ENCODE data around the gene PNPLA6.

The PNPLA6 gene

GRCh38 chr19:7535047-7535997 lies at the start of gene PNPLA6:
Gene PNPLA6 (plus strand): TSS chr19:7535717. CDS start chr19:7535789, 72 bp downstream.
- DNase-seq: peak; percentile 49

DNA sequence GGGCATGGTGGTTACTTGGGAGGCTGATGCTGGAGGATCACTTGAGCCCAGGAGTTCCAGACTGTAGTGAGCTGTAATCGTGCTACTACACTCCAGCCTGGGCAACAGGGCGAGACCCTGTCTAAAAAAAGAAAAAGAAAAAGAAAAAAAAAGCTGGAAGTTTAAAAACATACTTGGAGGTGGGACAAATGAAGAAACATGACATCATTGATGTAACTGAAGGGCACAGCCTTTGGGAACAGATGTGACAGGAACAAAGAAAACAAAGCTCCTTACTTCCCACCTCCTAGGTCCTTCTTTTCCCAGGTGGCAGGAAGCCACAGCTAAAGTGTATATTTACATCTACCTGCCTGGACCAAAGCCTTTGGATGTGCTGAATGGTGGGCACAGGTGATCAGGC lies 48.6 kb upstream of the PNPLA6 start:
- no peak for DNase-seq

DNA sequence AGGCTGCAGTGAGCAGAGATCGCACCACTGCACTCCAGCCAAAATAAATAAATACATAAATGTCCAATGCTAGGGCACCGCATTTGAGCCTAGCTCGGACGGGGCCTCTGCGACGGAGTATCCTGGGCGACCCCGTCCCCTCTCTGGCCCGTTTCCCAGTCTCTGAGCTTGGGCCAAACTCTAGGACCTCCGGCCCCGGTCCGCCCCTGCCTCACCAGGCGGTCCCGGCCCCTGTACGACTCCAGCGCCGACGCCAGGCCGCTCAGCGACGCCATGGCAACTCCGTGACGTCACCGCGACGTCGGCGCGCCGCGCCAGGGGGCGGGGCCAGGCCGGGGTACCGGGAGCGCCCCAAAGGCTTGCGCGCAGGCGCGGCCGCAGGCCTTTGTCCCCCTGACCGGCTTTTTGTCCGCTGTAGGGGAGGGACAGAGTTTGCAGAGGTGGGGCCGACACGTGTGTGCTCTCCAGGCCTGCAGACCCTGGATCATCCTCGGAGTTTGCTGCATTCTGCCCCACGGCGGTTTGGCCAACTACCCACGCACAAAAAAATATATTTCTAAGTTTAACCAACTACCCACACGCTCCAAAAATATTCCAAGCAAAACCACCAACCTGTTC lies 46.7 kb upstream of the PNPLA6 start, which contains the start of gene PEX11G:
PEX11G (minus strand) TSS at position 300 of the 618 bp plus-strand sequence; CDS start at position 275, 25 bp downstream.
- DNase-seq: peak; percentile 27

GRCh38 chr19:7489609-7490044 lies 45.9 kb upstream of the PNPLA6 start:
- DNase-seq: no peak

GRCh38 chr19:7492142-7492541 lies 43.4 kb upstream of the PNPLA6 start:
- no peak for DNase-seq

DNA sequence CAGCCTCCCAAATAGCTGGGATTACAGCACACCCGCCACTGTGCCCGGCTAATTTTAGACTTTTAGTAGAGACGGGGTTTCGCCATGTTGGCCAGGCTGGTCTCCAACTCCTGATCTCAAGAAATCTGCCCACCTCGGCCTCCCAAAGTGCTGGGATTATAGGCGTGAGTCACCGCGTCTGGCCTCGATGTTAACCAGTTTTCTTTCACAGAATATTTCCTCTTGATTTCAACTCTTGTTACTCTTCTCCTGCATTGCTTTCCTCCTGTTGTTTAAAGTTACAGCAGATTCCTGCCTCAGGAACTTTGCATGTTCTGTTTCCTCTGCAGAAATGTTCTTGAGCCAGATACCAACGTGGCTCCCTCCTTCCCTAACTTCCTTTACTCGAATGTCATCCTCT lies 43.0 kb upstream of the PNPLA6 start:
- no peak for DNase-seq

- DNase-seq: no peak
Observed at GRCh38 chr19:7494416-7495098, 41.0 kb upstream of the PNPLA6 start.

DNA sequence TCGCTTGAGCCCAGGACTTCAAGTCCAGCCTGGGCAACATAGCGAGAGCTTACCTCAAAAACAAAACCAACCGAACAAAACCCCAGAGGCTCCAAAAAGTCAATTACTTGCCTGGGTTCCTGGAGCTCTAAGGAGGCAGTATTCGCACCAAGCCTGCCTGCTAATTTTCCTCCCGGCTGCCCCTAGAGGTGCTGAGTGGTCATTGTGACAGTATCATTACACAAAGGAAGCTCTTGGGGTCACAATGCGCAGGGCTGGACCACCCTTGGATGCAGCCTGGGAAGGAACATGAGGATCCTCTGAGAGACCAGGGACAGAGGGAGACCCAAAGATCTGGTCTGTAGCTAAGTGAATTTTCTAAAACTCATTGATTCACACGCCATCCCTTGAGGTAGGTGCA lies 38.2 kb upstream of the PNPLA6 start:
- no peak for DNase-seq

DNA sequence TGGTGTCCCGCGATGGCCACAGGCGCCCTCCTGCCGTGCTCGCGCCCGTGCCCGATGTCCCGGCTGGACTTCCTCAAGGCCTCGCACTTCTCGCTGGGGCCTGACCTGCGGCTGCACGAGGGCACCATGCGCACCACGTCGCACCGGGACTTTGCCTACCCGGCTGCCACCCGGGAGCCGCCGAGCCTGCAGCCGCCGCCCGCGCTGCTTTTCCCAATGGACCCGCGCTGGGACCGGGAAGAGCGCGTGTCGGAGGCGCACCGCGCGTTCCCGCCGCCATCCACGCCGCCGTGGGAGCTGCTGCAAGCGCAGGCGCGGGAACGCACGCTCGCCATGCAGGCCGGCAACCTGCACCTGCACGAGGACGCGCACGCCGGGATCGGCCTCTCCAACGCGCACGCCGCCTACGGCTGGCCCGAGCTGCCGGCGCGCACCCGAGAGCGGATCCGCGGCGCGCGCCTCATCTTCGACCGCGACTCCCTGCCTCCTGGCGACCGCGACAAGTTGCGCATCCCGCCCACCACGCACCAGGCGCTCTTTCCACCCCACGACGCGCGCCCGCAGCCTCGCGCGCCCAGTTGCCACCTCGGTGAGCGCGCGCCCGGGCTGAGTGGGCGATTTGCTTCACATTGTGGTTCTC lies 34.6 kb upstream of the PNPLA6 start:
- DNase-seq: peak; percentile 48

GRCh38 chr19:7502552-7502951 lies 33.0 kb upstream of the PNPLA6 start:
- DNase-seq: no peak

- no peak for DNase-seq
Observed at GRCh38 chr19:7504684-7505083, 30.8 kb upstream of the PNPLA6 start.

DNA sequence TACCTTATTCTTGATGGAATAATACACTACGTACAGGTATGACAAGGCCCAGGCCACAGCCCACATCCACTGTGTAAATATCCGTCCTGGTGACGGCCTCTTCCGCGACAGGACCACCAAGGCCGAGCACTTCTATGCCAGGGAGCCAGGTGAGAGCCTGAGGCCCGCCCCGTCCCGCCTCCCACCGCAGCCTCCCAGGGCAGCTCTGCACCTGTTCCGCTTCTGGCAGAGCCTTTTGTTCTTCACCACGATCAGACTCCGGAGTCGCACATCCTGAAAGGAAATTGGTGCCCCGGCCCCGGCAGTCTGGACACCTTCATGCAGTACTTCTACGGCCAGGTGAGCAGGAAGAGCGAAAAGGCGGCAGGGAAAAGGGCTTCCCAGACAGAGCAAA lies 30.2 kb upstream of the PNPLA6 start:
- DNase-seq: no peak

DNA sequence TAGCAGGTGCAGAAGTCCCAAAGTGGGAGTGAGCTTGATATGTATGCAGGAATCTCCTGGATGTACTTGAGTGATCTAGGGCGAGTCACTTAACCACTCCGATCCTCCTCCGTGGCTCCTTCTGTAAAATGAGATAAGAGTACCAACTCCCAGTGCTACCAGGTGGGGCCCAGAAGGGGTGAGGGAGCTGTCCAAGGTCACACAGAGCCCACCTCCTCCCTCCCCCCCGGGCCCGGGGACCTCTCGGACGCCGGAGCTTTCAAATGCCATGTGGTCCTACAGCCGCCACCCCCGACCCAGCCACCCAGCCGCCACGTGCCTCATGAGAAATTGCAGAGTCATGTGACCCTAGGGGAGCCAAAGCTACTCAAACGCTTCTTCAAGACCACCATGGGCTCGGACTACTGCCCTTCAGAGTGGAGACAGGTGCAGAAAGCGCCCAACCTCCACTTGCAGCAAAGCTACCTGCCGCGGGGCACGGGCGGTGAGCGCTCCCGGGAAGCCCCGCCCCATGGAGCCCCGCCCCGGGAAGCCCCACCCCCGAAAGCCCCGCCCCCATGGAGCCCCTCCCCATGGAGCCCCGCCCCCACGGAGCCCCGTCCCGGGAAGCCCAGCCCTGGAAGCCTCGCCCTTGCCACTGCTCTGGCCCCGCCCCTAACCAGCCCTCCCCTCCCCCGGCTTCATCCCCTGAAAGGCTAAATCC lies 29.7 kb upstream of the PNPLA6 start:
- DNase-seq: no peak

DNA sequence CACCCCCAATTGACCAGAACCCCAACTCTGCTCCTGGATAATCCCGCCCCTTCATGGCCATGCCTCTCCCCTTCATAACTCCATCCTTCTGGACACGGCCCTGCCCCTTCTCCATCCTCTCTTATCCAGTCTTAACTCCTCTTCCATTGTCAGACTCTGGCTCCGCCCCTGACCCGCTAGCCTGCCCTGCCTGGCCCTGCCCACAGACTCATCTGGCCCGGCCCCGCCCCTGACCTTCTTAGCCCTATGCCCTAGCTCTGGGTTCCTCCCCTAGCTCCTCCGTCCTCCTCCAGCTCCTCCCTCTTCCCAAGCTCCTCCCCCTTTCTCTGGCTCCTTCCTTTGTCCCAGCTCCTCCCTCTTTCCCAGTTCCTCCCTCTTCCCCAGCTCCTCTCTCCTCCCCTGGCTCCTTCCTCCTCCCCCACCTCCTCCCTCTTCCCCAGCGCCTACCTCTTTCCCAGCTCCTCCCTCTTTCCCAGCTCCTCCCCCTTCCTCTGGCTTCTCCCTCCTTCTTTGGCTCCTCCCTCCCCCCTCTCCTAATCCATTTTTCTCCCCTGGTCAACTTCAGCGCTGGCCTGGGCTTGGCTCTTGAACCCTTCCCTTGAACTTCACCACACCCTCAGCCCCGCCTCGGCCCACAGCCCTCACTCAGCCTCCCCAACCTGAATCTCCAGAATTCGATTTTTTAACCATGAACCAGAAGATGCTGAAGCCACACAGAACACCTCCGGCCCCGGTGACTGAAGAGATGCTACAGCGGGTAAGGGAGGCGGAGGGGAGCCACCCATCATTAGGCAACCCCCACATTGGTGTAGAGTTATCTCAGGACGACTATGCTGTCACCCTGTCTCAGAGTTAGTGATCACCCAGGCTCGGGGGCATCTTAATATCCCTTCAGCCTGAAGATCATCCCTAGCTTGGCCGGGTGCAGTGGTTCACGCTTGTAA lies 28.9 kb upstream of the PNPLA6 start:
- no peak for DNase-seq

DNA sequence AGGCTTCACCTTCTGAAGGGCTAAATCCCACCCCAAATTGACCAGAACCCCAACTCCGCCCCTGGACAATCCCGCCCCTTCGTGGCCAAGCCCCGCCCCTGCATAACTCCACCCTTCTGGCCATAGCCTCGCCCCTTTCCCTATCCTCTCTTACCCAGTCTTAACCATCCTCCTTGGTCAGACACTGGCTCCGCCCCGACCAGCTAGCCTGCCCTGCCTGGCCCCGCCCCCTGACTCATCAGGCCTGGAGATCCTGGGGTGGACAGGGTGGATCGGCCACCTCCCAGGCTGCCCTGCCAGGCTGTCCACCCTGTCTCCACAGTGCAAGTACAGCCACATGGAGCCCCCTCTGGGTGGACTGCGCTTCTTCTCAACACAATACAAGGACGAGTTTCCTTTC lies 27.6 kb upstream of the PNPLA6 start:
- DNase-seq: no peak

DNA sequence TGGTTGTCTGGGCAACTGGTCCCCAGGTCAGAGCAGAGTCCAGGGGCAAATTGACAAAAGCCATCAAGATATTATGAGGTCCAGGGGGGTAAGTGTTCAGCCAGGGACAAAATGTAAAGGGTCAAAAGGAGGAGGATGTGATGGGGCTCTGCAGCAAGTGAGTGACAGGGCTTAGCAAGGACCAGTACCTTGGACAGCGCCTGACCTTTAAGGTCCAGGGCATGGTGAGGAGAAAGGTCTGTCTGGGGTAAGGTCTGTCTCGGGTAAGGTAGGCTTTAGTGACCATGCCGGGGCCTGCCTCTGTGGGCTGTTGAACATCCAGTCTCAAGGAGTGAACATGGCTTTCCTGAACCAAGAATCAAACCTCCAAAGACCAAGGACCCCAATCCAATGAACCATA lies 25.9 kb upstream of the PNPLA6 start:
- no peak for DNase-seq

DNA sequence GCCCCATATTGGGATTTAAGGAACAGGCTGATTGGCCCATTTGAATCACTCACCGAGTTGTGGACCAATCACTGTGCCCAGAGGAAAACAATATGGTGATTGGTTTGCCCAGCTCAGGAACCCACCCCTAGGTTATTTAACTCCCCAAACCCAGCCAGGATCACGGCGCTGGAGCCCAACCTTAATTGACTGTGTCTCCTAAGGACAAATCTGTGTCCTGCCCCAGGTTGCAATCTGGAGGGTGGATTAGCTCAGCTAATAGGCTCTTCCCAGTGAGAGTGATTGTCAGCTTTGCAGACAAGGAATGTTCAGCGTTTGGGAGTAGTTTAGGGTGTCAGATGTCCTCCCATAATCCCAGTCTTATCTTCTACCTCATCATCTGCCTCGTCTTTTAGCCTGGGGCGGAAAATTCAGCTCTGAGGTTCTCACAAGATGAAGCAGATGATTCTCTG lies 23.1 kb upstream of the PNPLA6 start:
- peak; percentile 95 for DNase-seq

GRCh38 chr19:7513809-7514642 lies 21.5 kb upstream of the PNPLA6 start:
- no peak for DNase-seq

DNA sequence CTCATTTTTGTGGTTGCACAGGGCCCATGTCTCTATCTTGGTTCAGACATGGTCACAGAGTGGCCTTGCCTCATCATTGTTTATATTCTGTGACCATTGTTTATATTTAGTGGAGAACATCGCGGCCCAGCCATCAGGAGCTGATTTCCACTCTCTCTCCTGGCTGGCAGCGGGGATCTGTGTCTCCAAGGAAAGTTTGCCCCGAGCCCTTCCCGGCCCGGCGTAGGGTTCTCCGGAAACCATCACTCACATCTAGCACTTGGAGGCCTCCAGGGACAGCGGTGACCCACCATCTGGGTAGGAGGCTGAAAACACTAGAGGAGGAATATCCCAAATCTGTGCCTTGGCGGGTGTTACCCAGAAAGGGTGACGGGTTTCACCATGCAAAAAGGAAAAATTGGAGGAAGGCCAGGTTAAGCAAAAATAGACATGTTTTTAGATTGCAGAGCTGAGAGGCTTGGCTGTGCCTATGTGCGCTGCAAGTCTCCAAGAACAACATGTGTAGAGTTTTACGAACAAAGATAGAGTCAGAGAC lies 20.3 kb upstream of the PNPLA6 start:
- no peak for DNase-seq

GRCh38 chr19:7515645-7516151 lies 19.8 kb upstream of the PNPLA6 start, which contains the start of gene ZNF358:
Gene ZNF358 (plus strand): TSS chr19:7516103. CDS start chr19:7519243, 3,140 bp downstream.
- DNase-seq: no peak

Data from NCI-H524 treated with DMSO at 0.1 percent for 48 hours (cell line).